GM21576 (cell line): Measurements from ENCODE around the gene DEFB116.
"Not testable (repeated sequence)": the region's sequence is repeated elsewhere in the genome, so short reads cannot be mapped to it uniquely, and the experiment has no call there.

Experiments used
- ATAC-seq: cut with Tn5 transposase; IDR thresholded peaks from one replicate; pipeline ENCODE4 v1.9.1; 2021; ENCODE audit warnings: mild to moderate bottlenecking, moderate library complexity; ENCODE audit not compliant: unreplicated experiment

DEFB116 gene

GRCh38 chr20:31308535-31309162, at the start of gene DEFB116:
Gene DEFB116, minus strand, starts transcription at chr20:31308585. Its CDS starts 0 bp downstream, at chr20:31308585.
- no peak for ATAC-seq

GRCh38 chr20:31355981-31356380, 47.6 kb upstream of the DEFB116 start:
- no peak for ATAC-seq

GRCh38 chr20:31341470-31341869, 33.1 kb upstream of the DEFB116 start:
- no peak for ATAC-seq

GRCh38 chr20:31330893-31331292, 22.5 kb upstream of the DEFB116 start:
- ATAC-seq = no peak

GRCh38 chr20:31322504-31322903, 14.1 kb upstream of the DEFB116 start:
- no peak for ATAC-seq

- not testable (repeated sequence) for ATAC-seq
Observed at GRCh38 chr20:31284964-31285363, 23.4 kb downstream of the DEFB116 start.

- ATAC-seq = no peak
Observed at GRCh38 chr20:31278178-31278577, 30.2 kb downstream of the DEFB116 start.

- ATAC-seq = no peak
Observed at GRCh38 chr20:31274441-31274840, 33.9 kb downstream of the DEFB116 start.

GRCh38 chr20:31260326-31260932, 48.0 kb downstream of the DEFB116 start:
- no peak for ATAC-seq

GRCh38 chr20:31257364-31257763, 51.0 kb downstream of the DEFB116 start, which contains the start of gene DEFB115:
Gene DEFB115, plus strand, starts transcription at chr20:31257664. Its CDS starts 0 bp downstream, at chr20:31257664.
- no peak for ATAC-seq

GRCh38 chr20:31256959-31257358, 51.4 kb downstream of the DEFB116 start:
- ATAC-seq = no peak
